Astrocyte of the spinal cord (primary cell): ENCODE results near the gene TIMP1.

Experiments used
- DNase-seq: peaks from one replicate; pipeline ENCODE4 v3.0.0; 2011; ENCODE audit warnings: low read depth, low spot score
- H3K4me3 ChIP-seq: 2 replicates; pipeline ENCODE4 v1.5.1; 2011; ENCODE audit warnings: low read depth, mild to moderate bottlenecking, low read length, moderate library complexity
- CTCF ChIP-seq: IDR thresholded peaks from 2 replicates; pipeline ENCODE4 v1.5.1; 2012; ENCODE audit warnings: low read depth, mild to moderate bottlenecking, low read length, inconsistent platforms
- in situ Hi-C: cut with HindIII; loops from 2 replicates; pipeline ENCODE4 v1.10.0; 2017; ENCODE audit warnings: low sequenced_read_pairs

TIMP1 gene

DNA sequence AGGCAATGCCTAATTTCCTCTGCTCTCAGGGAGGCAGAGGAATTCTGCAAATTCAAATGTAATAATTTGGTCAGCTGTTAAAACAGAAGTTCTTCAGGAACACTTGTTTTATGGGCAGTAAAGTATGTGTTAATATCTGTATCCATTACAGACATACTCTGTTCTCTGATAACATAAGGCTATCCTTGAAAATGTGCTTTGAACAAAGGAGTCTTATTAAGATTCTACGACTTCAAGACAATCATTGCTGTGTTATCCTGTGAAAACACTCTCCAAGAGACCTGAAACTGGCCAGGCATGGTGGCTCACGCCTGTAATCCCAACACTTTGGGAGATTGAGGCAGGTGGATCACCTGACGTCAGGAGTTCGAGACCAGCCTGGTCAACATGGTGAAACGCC lies 49.4 kb downstream of the TIMP1 start:
- DNase-seq: no peak
- in situ Hi-C loops: no loop called here
- TF ChIP-seq CTCF: no peak
- no peak overlapping the region for H3K4me3 ChIP-seq

GRCh38 chrX:47632666-47633065 lies 50.4 kb downstream of the TIMP1 start:
- no peak overlapping the region for H3K4me3 ChIP-seq
- TF ChIP-seq CTCF: no peak
- in situ Hi-C loops: no loop called here
- no peak for DNase-seq

DNA sequence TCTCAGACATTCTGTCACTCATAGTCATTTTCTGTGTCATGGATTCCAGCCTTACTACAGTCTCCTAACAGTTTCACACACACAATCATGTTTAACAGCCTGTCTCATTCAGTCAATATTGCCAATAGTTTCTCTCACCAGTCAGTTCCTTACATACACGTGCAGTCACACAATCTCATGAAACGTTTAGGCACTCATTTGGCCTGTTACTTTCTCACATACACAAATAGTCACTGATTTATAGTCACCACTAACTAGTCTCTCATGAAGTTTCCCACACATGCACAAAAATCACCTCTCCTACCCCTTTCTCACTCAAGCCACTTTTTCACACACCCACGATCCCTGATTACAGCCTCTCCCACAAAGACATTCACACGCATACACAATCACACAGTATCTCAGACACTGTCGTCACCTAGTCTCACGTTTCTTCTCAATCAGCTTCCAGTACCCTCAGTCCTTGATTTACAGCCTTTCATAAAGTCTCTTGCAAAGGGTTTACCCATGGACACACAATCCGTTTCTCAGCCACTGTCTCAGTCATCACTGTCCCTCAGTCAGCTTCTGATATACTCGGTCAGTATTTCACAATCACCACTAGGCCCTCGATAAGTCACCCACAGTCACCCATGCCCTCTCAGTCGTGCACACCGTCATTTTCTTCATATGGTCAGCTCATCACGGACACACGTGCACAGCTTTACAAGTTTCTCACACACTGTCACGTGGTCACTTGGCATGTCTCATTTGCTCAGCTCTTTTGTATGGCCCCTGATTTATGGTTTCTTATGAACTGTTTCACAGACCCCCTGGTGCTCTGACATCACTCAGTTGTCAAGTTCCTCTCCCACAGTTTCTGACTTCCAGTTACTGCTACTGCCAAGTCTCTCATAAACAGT lies 51.7 kb downstream of the TIMP1 start:
- H3K4me3 ChIP-seq: no peak overlapping the region
- in situ Hi-C loops: no loop called here
- no peak for TF ChIP-seq CTCF
- no peak for DNase-seq

- in situ Hi-C loops: no loop called here
These were observed 52.8 kb downstream of the TIMP1 start for GRCh38 chrX:47634871-47635575.

More at GRCh38 chrX:47634871-47635575, 52.8 kb downstream of the TIMP1 start:
- no peak for DNase-seq
- no peak overlapping the region for H3K4me3 ChIP-seq
- no peak for TF ChIP-seq CTCF
